ENCODE results near the gene TMEM45A.

DNA sequence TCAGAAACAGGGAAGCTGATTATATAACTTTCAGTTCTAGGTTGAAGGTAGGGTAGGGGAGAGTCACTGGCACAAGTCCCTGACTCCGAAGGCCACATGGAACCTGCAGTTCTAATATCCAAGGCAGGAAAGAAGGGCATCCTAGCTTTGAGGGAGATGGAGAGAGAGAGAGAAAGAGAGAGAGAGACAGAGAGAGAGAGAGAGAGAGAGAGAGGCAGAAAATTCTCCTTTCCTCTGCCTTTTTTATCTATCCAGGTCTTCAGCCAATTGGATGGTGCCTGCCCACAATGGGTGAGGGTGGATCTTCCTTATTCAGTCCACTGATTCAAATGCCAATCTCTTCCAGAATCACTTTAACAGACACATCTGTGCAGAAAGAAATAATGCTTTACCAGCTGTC is 35.7 kb upstream of the TMEM45A start:
- TF ChIP-seq, protein P1, sequence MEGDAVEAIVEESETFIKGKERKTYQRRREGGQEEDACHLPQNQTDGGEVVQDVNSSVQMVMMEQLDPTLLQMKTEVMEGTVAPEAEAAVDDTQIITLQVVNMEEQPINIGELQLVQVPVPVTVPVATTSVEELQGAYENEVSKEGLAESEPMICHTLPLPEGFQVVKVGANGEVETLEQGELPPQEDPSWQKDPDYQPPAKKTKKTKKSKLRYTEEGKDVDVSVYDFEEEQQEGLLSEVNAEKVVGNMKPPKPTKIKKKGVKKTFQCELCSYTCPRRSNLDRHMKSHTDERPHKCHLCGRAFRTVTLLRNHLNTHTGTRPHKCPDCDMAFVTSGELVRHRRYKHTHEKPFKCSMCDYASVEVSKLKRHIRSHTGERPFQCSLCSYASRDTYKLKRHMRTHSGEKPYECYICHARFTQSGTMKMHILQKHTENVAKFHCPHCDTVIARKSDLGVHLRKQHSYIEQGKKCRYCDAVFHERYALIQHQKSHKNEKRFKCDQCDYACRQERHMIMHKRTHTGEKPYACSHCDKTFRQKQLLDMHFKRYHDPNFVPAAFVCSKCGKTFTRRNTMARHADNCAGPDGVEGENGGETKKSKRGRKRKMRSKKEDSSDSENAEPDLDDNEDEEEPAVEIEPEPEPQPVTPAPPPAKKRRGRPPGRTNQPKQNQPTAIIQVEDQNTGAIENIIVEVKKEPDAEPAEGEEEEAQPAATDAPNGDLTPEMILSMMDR (IDR thresholded peaks at IDR 0.05; ENCODE audit: extremely low read depth in 1 of 2, insufficient read depth in 1 of 2, low read depth in 1 of 2, low read length in 2 of 2) = no peak
- TF ChIP-seq POLR2A (IDR thresholded peaks at IDR 0.05; ENCODE audit: low read depth, low read length) (no peak), EZH2 (IDR thresholded peaks at IDR 0.05; ENCODE audit: borderline replicate concordance, low read depth, low read length, severe bottlenecking) (no peak), POLR2AphosphoS5 (IDR thresholded peaks at IDR 0.05; ENCODE audit: insufficient read depth, low read depth, low read length) (no peak), JUN (IDR thresholded peaks at IDR 0.05; ENCODE audit: borderline replicate concordance, insufficient read depth, insufficient read length, low read depth) (no peak)
